Omental fat pad (tissue), 4 donors: ENCODE data around the gene CALY. TPM values are rescaled to one million over a fixed set of nuclear protein-coding genes. Genes with fewer than 3 reads are reported as not detected.

Experiments used
- ATAC-seq: fragments of 150-250 bp; one replicate; pipeline ENCODE4 v1.9.1; 2016; ENCODE audit warnings: mild to moderate bottlenecking, moderate library complexity; ENCODE audit not compliant: low FRiP score
- DNase-seq: peaks from one replicate; pipeline ENCODE4 v3.0.0-alpha.2; 2019; ENCODE audit warnings: low spot score
- total RNA-seq, 4 donors: library from RNA; depleted of rRNA; stranded (reverse); fragments of >200 nt; gene quantifications; one replicate each; pipeline ENCODE4 v1.1.0, GENCODE V29; 2016
- TF ChIP-seq, protein P1 (sequence below), 3 donors: fragments of 450-650 bp; IDR thresholded peaks; one replicate each; pipeline ENCODE4 v1.5.1; 2016 to 2017; ENCODE audit warnings: antibody characterized with exemption in 3 of 3, mild to moderate bottlenecking in 3 of 3, moderate library complexity in 2 of 3

CALY gene
- total RNA-seq, 4 donors from 2014 or later: not detected

DNA sequence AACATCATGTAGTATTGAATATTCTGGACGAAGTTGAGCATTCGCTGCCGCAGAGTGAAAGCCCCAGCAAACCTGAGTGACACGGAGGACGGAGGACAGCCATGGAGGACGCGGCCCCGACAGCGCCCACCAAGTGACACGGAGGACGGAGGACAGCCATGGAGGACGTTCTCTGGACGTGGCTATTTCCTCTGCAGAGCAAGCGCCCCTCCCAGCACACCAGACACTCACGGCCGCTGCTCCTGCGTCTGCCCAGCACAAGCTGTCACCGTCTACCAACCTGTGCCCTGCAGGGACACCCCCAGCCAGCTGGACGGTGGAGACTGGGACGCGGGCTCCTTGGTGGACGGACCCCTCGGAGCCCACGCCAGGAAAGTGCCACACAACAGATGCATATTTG is 52.8 kb downstream of the CALY start:
- ATAC-seq (no peak), DNase-seq (no peak)
- TF ChIP-seq, protein P1, sequence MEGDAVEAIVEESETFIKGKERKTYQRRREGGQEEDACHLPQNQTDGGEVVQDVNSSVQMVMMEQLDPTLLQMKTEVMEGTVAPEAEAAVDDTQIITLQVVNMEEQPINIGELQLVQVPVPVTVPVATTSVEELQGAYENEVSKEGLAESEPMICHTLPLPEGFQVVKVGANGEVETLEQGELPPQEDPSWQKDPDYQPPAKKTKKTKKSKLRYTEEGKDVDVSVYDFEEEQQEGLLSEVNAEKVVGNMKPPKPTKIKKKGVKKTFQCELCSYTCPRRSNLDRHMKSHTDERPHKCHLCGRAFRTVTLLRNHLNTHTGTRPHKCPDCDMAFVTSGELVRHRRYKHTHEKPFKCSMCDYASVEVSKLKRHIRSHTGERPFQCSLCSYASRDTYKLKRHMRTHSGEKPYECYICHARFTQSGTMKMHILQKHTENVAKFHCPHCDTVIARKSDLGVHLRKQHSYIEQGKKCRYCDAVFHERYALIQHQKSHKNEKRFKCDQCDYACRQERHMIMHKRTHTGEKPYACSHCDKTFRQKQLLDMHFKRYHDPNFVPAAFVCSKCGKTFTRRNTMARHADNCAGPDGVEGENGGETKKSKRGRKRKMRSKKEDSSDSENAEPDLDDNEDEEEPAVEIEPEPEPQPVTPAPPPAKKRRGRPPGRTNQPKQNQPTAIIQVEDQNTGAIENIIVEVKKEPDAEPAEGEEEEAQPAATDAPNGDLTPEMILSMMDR (IDR thresholded peaks at IDR 0.05): no peak

DNA sequence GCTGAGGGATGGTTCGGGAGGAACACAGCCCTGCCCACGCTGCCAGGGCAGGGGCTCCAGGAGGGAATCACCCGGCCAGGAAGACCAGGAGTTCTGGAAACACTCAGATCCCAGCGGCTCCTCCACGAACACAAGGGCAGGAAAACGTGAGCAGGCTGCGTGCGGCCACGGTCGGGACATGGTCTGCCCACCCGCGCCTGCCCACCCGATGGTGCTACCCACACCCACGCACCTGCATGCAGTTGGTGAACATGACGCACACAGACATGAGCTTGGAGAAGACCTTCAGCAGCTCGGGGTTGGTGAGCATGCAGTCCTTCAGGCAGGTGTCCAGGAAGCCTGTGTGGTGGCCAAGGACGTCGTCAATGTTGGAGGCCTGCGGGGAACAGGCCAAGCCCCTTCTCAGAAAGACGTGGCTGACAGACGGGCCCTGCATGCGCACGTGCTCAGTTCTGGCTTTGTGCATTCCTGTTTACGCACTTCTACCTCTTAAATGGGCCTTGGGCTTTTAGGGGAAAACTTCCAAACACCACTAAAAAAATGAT is 53.8 kb downstream of the CALY start:
- TF ChIP-seq, protein P1 (IDR thresholded peaks at IDR 0.05): no peak
- no peak for ATAC-seq
- DNase-seq: no peak

DNA sequence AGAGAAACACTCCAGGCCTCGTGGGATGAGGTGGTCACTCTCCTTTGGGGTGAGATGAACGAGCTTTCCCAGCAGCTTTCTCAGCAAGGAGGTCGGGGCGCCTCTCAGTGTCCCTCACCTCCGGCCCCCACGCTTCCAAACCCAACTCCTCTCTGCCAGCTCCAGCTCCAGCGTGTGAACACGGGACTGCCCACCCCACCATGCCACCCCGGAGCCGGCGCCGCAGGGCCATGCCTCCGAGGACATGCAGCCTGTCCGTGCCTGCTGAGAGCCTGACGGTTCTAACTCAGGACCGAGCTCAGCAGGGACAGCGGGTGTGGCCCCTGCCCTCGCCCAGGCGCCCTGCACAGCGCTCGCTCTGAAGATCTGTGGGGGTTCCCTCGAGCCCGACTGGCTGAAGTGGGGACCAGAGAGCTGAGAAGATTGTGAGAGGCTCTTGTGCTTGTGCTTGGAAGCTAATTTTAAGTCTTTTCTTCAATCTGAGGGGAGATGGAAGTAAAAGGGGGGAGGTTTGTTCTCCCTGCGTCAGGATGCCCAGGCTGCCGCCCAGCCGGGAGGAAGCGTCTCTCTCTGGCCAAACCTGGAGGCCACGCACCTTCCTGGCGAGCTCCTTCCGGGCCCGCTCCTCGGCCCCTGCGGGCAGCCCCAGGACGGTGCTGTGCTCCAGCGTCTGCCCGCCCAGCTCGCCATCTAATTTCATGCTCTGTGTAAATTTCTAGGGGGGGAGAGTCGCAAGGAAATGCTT is 54.9 kb downstream of the CALY start:
- DNase-seq: no peak
- TF ChIP-seq, protein P1 (IDR thresholded peaks at IDR 0.05): no peak
- no peak for ATAC-seq

- DNase-seq: no peak
- TF ChIP-seq, protein P1 (IDR thresholded peaks at IDR 0.05): no peak
- no peak for ATAC-seq
Measured at GRCh38 chr10:133281084-133281483, 55.6 kb downstream of the CALY start.

DNA sequence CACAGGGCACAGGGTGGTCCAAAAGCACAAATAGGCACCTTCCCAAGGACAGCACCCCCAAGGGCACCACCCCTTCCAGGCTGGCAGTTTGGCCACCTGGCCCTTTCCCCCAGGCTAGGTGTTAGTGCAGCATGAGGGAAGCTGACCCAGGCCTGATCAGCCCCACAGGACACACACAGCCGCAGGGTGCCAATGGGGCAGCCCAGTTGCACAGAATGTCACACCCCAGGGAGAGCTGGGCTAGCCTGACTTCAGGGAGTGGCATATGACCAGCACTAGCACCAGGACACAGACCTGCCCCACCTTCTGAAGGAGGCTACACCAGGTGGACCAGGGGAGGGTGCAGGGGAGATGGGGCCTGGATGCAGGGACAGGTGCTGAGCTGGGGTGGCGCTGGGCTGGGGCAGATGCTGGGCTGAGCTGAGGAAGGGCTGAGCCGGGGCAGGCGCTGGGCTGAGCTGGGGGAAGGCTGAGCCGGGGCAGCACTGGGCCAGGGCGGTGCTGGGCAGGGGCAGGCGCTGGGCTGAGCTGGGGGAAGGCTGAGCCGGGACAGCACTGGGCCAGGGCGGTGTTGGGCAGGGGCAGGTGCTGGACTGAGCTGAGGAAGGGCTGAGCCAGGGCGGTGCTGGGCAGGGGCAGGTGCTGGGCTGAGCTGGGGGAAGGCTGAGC is 56.2 kb downstream of the CALY start:
- no peak for ATAC-seq
- DNase-seq: no peak
- TF ChIP-seq, protein P1 (IDR thresholded peaks at IDR 0.05): no peak

DNA sequence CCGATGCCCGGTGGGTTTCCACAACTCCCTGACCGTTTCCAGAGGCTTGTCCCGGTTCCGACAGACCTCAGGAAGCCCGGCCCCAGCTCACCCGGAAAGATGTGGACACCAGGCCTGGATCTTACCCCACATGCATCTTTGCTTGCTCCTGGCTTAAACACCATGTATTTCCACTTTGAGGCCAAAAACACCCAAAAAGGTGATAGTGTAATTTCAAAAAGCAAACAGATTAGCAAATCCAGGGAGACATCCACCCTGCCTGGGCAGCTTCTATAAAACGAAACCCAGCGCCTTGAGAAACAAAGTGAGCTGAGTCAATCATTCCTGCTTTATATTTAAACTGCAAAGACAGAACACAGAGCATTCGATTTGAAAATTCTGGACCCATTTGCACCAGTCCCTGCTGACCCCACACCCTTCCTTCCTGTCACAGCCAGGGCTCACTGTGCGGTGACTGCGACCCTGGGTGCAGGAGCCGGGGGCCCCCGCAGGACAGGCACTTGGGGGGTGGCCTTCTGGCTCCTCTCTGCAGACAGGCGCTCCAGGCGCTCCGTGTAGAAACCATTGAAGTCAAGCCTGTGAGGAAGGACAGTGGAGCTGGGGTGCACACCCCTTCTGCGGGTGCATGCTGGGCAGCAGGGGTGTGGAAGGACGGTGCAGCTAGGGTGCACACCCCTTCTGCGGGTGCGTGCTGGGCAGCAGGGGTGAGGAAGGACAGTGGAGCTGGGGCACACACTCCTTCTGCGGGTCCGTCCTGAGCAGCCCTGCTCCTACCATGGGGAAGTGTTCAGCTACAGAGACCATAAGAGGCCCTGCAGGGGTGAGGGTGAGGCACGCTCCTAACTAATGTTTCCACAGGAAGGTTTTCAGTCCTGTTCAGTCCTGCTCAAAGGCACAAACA is 57.1 kb downstream of the CALY start:
- DNase-seq: no peak
- ATAC-seq: no peak
- TF ChIP-seq, protein P1 (IDR thresholded peaks at IDR 0.05): no peak
